ENCODE measurements around the gene EIF3L.

The EIF3L gene

DNA sequence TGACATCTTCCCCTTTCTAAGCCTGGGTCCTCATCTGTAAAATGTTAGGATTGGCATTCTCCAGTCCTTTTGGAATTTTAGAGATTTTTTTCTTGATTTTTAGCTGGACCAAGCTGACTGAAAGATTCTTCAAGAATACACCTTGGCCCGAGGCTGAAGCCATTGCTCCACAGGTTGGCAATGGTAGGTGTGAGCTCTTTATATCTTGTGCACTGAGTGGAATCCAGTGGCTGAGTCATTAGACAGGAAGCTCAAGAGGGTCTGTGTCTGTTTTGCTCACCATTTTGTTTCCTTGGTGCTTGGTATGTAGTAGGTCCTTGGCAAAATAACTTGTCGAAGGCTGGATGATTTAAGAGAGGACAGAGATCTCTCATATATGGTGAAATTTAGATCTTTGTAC lies 6.2 kb downstream of the EIF3L start:
- H3K36me3 Mint-ChIP-seq, result peaks cover 26 to 62% of the 10 kb centered on the region in 2 donors
- no peak for ATAC-seq (replicated peaks)
- H3K4me1 Mint-ChIP-seq, result peaks cover 21 to 40% of the 10 kb centered on the region in 2 donors
- H3K9me3 Mint-ChIP-seq, result no peaks in the 10 kb centered on the region
- no peak for DNase-seq
- no peak overlapping the region for H3K27ac Mint-ChIP-seq
- H3K4me3 Mint-ChIP-seq, result no peak overlapping the region
- no peaks in the 10 kb centered on the region for H3K27me3 Mint-ChIP-seq

DNA sequence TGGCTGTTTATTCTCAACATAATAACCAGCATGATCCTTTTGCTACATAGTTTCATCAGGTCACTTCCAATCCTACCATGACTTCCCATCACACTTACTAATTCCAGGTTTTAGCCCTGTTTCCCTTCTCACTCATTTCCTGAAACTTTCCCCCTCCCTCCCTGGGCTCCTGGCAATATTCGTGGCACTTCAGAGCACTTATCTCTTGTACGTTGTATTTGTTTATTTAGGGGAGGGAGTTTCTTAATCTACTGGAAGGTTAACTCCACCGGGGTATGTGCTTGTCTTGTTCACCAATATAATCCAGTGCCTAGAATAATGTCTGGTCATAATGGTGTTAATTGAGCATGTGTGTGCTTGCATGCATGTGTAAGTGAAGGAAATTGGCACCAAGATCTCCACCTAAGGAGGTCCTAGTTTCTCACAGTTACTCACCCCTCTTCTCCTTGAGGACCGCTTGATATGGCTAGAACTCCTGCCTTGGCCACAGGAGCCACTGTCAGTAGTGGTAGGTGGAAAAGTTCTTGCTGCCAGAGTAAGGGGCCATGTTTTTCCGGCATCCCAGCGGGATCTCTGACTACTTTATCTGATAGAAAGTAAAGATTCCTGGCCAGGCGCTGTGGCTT lies 11.7 kb downstream of the EIF3L start:
- H3K9me3 Mint-ChIP-seq, result no peaks in the 10 kb centered on the region
- H3K27ac Mint-ChIP-seq, result no peak overlapping the region
- no peak overlapping the region for H3K4me3 Mint-ChIP-seq
- H3K4me1 Mint-ChIP-seq, result peaks cover 6 to 19% of the 10 kb centered on the region in 2 donors
- peaks cover 29 to 49% of the 10 kb centered on the region in 2 donors for H3K36me3 Mint-ChIP-seq
- H3K27me3 Mint-ChIP-seq, result no peaks in the 10 kb centered on the region
- ATAC-seq (replicated peaks), result no peak
- DNase-seq, result no peak

DNA sequence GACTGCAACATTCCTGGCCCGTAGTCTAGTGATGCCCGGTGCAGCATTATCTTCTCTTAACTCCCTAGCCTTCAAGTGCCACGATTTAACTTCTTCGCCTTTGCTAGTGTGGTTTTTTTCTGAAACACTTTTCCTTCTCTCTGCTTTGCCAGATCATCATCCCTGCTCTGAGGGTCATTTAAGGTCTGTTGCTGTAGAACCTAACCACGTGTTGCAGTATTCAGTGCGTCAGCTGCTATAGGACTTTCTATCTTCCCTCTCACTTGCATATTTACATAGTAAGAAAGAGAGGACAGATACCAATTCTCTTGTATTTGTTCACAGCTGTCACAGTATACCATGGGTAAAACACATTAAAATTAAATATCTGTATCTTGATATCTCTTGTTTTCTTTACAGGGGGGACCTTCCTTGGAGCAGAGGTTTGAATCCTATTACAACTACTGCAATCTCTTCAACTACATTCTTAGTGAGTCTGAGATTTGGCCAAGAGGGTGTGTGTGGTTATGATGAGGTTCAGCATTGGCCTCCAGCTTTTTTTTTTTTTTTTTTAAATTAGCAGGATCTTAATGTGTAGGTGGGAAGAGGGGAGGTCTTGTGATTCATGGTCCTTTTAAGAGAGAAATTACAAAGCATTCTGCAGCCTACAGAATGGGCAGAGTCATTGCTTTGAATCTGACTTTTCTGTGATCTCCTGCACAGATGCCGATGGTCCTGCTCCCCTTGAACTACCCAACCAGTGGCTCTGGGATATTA lies 13.5 kb downstream of the EIF3L start:
- DNase-seq (no peak), ATAC-seq (replicated peaks) (peak in 1 of 2 donors; percentile 12)
- no peak overlapping the region for H3K4me3 Mint-ChIP-seq
- no peaks in the 10 kb centered on the region for H3K9me3 Mint-ChIP-seq
- H3K27ac Mint-ChIP-seq, result no peak overlapping the region
- peaks cover 22 to 43% of the 10 kb centered on the region in 2 donors for H3K36me3 Mint-ChIP-seq
- H3K4me1 Mint-ChIP-seq, result peaks cover 6 to 19% of the 10 kb centered on the region in 2 donors
- no peaks in the 10 kb centered on the region for H3K27me3 Mint-ChIP-seq

DNA sequence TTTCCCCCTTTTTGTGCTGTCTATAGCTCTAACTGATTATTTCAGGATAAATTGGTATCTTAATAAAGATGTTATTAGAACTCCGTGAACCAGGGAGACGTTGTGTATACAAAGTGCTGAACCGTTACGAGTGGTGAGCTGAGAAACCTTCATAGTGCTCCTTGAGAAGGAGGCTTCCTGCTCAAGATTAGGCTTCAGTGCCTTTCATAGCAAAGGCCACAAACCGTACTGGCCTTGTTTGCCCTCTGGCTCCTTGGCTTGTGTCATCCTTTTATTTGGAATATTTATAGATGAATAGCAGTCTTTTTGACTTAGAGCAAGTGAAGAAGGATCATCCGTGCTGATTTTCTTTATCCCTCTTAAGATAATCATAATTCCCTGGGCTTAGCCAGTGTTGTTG lies 16.3 kb downstream of the EIF3L start:
- Mint-ChIP-seq H3K36me3 (peaks cover 19 to 39% of the 10 kb centered on the region in 2 donors), H3K9me3 (no peaks in the 10 kb centered on the region), H3K4me3 (no peak overlapping the region), H3K4me1 (peaks cover 6 to 12% of the 10 kb centered on the region in 2 donors), H3K27ac (peak overlapping the region; percentile 31), H3K27me3 (no peaks in the 10 kb centered on the region)
- DNase-seq, result no peak
- ATAC-seq (replicated peaks), result no peak

DNA sequence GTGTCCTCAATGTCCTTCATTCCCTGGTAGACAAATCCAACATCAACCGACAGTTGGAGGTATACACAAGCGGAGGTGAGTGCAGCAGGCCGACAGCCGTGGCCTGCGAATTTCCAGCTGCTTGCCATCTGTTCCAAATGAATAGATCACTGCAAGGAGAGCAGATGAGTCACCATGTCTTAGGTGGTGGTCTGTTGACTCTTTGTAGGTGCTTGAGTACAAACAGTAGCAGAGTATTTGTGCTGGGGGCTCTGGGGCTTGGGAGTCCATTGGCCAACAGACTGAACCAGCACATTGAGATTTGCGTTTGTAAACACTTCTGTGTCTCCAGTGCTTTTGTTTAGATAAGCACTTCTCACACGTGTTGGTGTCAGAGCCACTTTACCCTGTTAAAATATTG lies 21.1 kb downstream of the EIF3L start:
- H3K36me3 Mint-ChIP-seq, result peaks cover 0 to 23% of the 10 kb centered on the region in 2 donors
- H3K27me3 Mint-ChIP-seq, result no peaks in the 10 kb centered on the region
- no peaks in the 10 kb centered on the region for H3K4me1 Mint-ChIP-seq
- H3K4me3 Mint-ChIP-seq, result no peak overlapping the region
- no peaks in the 10 kb centered on the region for H3K9me3 Mint-ChIP-seq
- ATAC-seq (replicated peaks), result no peak
- peak overlapping the region; percentile 31 for H3K27ac Mint-ChIP-seq
- no peak for DNase-seq

DNA sequence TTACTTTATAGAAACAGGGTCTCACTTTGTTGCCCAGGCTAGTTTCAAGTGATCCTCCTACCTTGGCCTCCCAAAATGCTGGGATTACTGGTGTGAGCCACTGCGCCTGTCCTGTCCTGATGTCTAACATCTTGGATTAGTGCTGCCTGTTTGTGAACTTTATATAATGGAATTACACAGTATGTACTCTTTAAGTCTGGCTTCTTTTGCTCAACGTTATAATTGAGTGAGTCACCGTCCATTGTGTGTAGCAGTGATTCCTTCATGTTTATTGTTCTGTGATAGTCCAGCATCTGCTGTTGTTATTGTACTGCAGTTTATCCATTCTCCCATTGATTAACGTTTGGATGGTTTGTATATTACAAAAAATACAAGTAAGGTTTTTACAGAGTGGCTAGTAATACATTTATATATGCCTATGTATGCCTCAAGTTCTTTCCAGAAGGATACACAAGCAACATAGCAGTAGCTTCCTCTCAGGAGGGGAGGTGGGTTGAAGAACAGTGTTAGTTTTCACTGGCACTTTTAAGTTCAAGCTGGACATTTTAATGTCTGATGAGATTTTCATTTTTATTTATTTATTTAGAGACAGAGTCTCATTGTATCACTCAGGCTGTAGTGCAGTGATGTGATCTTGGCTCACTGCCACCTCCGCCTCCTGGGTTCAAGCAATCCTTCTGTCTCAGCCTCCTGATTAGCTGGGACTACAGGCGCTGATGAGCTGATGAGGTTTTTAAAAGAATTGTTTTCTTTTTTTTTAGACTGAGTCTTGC lies 31.6 kb downstream of the EIF3L start:
- no peak overlapping the region for H3K27ac Mint-ChIP-seq

DNA sequence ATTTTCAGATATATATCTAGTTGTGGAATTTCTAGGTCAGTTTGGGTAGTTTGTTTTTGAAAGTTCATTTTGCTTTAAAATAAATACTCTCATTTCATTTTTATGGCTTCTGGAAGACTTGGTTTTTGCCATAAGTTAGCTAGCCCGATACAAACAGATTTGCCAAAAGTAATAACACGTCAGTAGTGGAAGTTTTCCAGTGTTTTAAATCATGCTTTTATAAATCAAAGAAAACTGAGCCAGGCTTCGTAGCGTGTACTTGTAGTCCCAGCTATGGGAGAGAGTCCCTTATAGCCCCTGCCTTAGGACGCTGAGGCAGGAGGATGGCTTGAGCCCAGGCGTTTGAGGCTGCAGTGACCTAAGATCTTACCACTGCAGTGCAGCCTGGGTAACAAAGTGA lies 35.2 kb downstream of the EIF3L start:
- Mint-ChIP-seq H3K4me1 (peaks cover 5 to 7% of the 10 kb centered on the region in 2 donors), H3K9me3 (no peaks in the 10 kb centered on the region), H3K4me3 (no peak overlapping the region), H3K27me3 (no peaks in the 10 kb centered on the region), H3K27ac (no peak overlapping the region), H3K36me3 (peaks cover 26 to 31% of the 10 kb centered on the region in 2 donors)
- ATAC-seq (replicated peaks), result no peak
- DNase-seq, result no peak

More for the DNA sequence above, 31.6 kb downstream of the EIF3L start:
- DNase-seq, result no peak
- H3K36me3 Mint-ChIP-seq, result peaks cover 16 to 32% of the 10 kb centered on the region in 2 donors
- no peak for ATAC-seq (replicated peaks)
- H3K27me3 Mint-ChIP-seq, result no peaks in the 10 kb centered on the region
- H3K4me3 Mint-ChIP-seq, result no peak overlapping the region
- no peaks in the 10 kb centered on the region for H3K9me3 Mint-ChIP-seq
- H3K4me1 Mint-ChIP-seq, result peaks cover 5 to 7% of the 10 kb centered on the region in 2 donors

DNA sequence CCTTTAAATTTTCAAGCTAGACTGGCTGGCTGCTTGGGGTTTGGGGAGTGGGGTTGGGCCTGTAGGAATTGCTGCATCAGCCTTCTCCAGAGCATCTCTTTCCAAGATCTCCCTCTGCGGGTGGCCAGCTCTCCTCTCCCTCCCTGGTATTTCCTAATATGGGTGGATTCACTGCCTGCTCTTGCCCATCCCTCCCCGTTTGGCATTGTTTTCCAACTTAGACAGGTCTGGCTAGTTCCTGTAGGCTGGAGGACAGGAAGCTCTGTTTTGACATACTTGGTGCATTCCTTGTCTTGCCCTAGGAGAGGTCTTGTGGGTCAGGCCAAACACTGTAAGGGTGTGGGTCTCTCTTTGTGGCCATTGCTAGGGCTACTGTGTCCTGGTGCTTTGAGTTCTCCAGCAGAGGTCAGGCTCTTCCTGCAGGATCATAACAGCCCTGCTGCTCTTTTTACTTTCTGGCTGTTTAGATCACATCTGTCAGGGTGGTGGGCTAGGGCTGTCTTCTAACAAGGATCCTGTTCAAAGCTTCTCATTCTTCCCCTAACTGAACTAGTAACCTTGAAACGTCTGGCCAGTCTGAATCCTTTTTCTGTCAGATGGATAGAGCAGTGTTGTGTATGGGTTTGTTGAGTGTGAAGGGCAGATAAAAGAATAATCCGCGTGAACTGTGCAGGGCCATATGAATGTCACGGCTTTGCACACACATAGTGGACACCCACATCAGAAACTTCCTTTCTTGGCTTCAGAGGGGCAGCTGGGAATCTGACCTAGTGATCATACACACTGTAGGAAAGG lies 38.6 kb downstream of the EIF3L start:
- ATAC-seq (replicated peaks), result no peak
- no peaks in the 10 kb centered on the region for H3K27me3 Mint-ChIP-seq
- H3K4me1 Mint-ChIP-seq, result peaks cover 5 to 7% of the 10 kb centered on the region in 2 donors
- H3K9me3 Mint-ChIP-seq, result no peaks in the 10 kb centered on the region
- no peak overlapping the region for H3K27ac Mint-ChIP-seq
- no peak overlapping the region for H3K4me3 Mint-ChIP-seq
- DNase-seq, result no peak
- peaks cover 34 to 37% of the 10 kb centered on the region in 2 donors for H3K36me3 Mint-ChIP-seq

DNA sequence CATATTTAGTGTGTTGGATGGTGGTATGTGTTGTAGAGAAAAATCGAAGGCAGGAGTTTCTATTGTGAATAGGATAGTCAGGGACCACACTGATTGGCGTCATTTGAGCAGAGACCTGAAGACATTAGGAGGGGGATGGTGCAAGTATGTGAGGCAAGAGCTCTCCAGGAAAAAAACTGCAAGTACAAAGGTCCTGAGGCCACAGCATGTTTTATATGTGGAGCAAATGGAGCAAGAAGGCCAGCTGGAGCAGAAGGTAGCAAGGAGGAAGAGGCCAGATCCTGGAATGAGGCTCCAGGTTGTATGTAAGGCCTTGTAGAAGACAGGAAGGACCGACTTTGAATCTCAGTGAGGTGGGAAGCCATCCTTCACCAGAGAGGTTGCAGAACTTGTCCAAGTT lies 42.7 kb downstream of the EIF3L start:
- no peaks in the 10 kb centered on the region for H3K27me3 Mint-ChIP-seq
- no peak overlapping the region for H3K4me3 Mint-ChIP-seq
- H3K9me3 Mint-ChIP-seq, result no peaks in the 10 kb centered on the region
- peaks cover 32 to 36% of the 10 kb centered on the region in 2 donors for H3K36me3 Mint-ChIP-seq
- no peak for ATAC-seq (replicated peaks)
- H3K27ac Mint-ChIP-seq, result peak overlapping the region; percentile 11
- H3K4me1 Mint-ChIP-seq, result peaks cover 7 to 23% of the 10 kb centered on the region in 2 donors
- DNase-seq, result no peak

DNA sequence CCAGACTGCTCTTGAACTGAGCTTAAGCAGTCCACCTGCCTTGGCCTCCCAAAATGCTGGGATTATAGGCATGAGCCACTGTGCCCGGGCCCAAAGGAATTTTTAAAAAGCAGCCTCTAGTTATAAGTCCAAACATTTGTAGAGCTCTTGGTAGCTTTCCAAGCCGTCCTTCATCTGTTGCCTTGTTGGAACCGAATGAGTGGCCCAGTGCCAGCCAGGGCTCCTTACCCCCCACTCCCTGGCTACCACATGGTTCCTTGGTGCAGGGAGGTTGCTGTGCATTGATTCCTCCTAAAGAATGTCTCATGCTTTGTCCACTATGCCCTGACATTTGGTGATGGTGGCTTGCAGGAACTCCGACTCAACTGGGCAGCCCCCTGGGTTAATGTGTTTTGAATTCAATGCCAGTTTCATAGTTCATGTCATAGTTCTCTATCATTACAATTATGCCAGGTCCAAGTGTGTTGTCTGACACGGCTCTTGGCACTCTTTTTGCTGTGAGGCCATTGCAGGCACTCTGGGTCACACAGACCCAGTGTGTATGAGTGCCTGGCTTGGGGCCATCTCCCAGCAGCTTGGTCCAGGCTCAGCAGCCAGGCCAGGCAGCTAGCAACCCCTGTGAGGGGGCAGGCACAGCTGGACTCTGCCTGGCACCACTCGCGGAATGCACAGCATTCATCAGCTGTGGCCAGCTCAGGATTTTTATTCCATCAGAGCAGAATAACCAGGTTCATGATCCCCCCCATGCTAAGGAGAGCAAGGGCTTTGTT lies 43.5 kb downstream of the EIF3L start:
- H3K36me3 Mint-ChIP-seq, result peaks cover 28 to 32% of the 10 kb centered on the region in 2 donors
- peak overlapping the region; percentile 67 for H3K27ac Mint-ChIP-seq
- DNase-seq, result no peak
- no peak overlapping the region for H3K4me3 Mint-ChIP-seq
- H3K27me3 Mint-ChIP-seq, result no peaks in the 10 kb centered on the region
- peaks cover 7 to 23% of the 10 kb centered on the region in 2 donors for H3K4me1 Mint-ChIP-seq
- H3K9me3 Mint-ChIP-seq, result no peaks in the 10 kb centered on the region
- no peak for ATAC-seq (replicated peaks)

DNA sequence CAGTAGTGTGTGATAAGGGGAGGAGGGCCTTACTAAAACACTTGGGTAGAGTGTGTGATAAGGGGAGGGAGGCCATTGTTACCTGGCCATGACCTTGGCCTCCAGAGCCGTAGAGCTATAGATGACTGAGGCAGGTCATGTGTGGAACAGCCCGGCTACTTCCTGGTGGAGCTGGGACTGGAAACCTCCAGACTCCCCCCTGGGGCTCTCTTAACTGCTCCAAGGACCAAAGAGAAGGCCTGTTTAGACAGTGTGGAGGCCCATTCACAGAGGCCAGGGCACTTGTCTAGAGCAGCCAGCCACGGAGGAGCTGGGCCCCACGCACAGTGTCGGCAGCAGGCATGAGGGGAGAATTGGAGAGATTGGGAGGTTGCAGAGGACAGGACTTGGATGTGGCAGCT lies 44.4 kb downstream of the EIF3L start:
- Mint-ChIP-seq H3K4me3 (no peak overlapping the region), H3K36me3 (peaks cover 20 to 24% of the 10 kb centered on the region in 2 donors), H3K4me1 (peaks cover 7 to 23% of the 10 kb centered on the region in 2 donors), H3K27ac (peak overlapping the region; percentile 27), H3K9me3 (no peaks in the 10 kb centered on the region), H3K27me3 (no peaks in the 10 kb centered on the region)
- no peak for DNase-seq
- no peak for ATAC-seq (replicated peaks)

DNA sequence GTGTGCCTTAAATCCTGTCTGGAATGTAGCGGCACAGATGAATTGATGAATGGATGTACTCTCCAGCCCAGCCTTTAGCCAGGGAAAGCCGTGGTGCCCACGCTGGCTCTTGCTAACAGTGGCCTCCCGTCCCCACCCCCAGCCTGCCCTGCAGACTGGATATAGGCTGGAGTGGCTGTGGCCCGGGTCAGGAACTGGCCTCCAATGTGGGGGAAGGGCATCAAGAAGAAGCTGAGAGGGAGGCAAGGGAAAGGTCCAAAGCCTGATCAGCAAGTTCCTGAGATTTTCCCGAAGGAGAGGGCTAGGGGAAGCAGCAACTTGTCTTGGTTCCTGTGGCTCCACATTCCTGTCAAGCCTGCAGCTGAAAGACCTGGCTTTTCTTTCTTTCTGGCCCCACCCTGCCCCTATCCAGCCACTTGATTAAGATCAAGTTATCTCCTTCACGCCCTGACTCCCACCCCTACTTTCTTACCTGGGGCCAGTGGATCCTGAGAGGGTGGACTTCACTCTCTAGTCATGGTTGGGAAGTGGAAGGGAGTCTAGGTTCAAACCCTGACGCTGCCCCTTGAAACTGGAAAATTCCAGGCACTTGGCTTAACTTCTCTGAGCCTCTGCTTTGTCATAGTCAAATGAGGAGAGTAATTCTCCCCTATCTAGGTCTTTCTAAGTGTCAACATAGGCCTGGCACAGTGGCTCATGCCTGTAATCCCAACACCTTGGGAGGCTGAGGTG lies 45.9 kb downstream of the EIF3L start:
- H3K36me3 Mint-ChIP-seq, result peaks cover 19 to 20% of the 10 kb centered on the region in 2 donors

DNA sequence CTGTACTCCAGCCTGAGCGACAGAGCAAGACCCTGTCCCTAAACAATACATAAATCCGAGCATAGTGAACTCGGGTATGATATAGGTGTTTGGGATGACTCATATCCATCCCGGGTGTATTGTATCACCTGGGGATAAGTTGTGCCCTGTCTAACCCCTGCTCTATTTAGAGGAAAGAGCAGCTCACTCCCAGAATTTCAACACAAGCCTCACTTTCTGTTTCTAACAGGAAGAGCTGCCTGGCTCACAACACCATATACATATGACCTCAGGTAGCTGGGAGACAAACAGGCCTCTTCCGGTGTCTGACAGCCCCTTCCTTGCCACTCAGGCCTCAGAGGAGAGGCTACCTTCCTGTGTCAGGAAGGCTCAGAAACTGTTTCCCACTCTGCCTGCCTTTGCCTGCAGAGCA lies 47.0 kb downstream of the EIF3L start:
- peaks cover 19% of the 10 kb centered on the region in 2 donors for H3K36me3 Mint-ChIP-seq
- no peaks in the 10 kb centered on the region for H3K27me3 Mint-ChIP-seq
- no peaks in the 10 kb centered on the region for H3K9me3 Mint-ChIP-seq
- DNase-seq, result no peak
- H3K27ac Mint-ChIP-seq, result peak overlapping the region; percentile 93
- H3K4me1 Mint-ChIP-seq, result peaks cover 7 to 23% of the 10 kb centered on the region in 2 donors
- ATAC-seq (replicated peaks), result peak; percentile 88 to 90
- H3K4me3 Mint-ChIP-seq, result peak overlapping the region in 1 of 2 donors; percentile 22

More for the DNA sequence above, 45.9 kb downstream of the EIF3L start:
- DNase-seq (no peak), ATAC-seq (replicated peaks) (no peak)
- Mint-ChIP-seq H3K27me3 (no peaks in the 10 kb centered on the region), H3K4me3 (no peak overlapping the region), H3K27ac (peak overlapping the region; percentile 56), H3K9me3 (no peaks in the 10 kb centered on the region), H3K4me1 (peaks cover 7 to 23% of the 10 kb centered on the region in 2 donors)
